ENCODE measurements around the gene ROBO1.
"Not testable (repeated sequence)": the region's sequence is repeated elsewhere in the genome, so short reads cannot be mapped to it uniquely, and the experiment has no call there.

ROBO1 gene

GRCh38 chr3:79366414-79366813, 401.4 kb downstream of the ROBO1 start:
- no peak for DNase-seq

- no peak for DNase-seq
Measured at GRCh38 chr3:79364784-79365183, 403.0 kb downstream of the ROBO1 start.

- no peak for DNase-seq
Measured at GRCh38 chr3:79362571-79363270, 405.1 kb downstream of the ROBO1 start.

GRCh38 chr3:79361748-79362378, 405.9 kb downstream of the ROBO1 start:
- DNase-seq = peak; percentile 28

GRCh38 chr3:79358327-79358726, 409.5 kb downstream of the ROBO1 start:
- no peak for DNase-seq

- no peak for DNase-seq
Measured at GRCh38 chr3:79354179-79354688, 413.6 kb downstream of the ROBO1 start.

- no peak for DNase-seq
Measured at GRCh38 chr3:79351699-79352098, 416.1 kb downstream of the ROBO1 start.

- no peak for DNase-seq
Measured at GRCh38 chr3:79344876-79345871, 422.6 kb downstream of the ROBO1 start.

GRCh38 chr3:79341961-79342360, 425.8 kb downstream of the ROBO1 start:
- DNase-seq = no peak

GRCh38 chr3:79339846-79340245, 428.0 kb downstream of the ROBO1 start:
- no peak for DNase-seq

GRCh38 chr3:79337798-79338197, 430.0 kb downstream of the ROBO1 start:
- DNase-seq = no peak

GRCh38 chr3:79329154-79329553, 438.6 kb downstream of the ROBO1 start:
- no peak for DNase-seq

GRCh38 chr3:79326642-79327041, 441.2 kb downstream of the ROBO1 start:
- DNase-seq = no peak

GRCh38 chr3:79325833-79326383, 441.9 kb downstream of the ROBO1 start:
- DNase-seq = not testable (repeated sequence)

GRCh38 chr3:79317551-79318518, 450.0 kb downstream of the ROBO1 start:
- no peak for DNase-seq

- DNase-seq = no peak
Measured at GRCh38 chr3:79314962-79315361, 452.8 kb downstream of the ROBO1 start.

GRCh38 chr3:79314544-79314943, 453.3 kb downstream of the ROBO1 start:
- DNase-seq = no peak

- no peak for DNase-seq
Measured at GRCh38 chr3:79310016-79310415, 457.8 kb downstream of the ROBO1 start.

GRCh38 chr3:79306934-79307570, 460.7 kb downstream of the ROBO1 start:
- no peak for DNase-seq

- not testable (repeated sequence) for DNase-seq
Measured at GRCh38 chr3:79299949-79300635, 467.7 kb downstream of the ROBO1 start.

Measured in inflammatory macrophage treated with lipopolysaccharide for 4 hours (primary cell).